NCI-H446 treated with DMSO at 0.1 percent for 48 hours (cell line): Measurements from ENCODE around the gene GBP6.
A peak's percentile ranks its signal among the peaks of the same experiment; 100 is the strongest.
"Not testable (repeated sequence)": the region's sequence is repeated elsewhere in the genome, so short reads cannot be mapped to it uniquely, and the experiment has no call there.

Experiments
- DNase-seq: peaks from one replicate; lab custom pipeline; 2025; lab: John Stamatoyannopoulos, UW

Gene GBP6, protein sequence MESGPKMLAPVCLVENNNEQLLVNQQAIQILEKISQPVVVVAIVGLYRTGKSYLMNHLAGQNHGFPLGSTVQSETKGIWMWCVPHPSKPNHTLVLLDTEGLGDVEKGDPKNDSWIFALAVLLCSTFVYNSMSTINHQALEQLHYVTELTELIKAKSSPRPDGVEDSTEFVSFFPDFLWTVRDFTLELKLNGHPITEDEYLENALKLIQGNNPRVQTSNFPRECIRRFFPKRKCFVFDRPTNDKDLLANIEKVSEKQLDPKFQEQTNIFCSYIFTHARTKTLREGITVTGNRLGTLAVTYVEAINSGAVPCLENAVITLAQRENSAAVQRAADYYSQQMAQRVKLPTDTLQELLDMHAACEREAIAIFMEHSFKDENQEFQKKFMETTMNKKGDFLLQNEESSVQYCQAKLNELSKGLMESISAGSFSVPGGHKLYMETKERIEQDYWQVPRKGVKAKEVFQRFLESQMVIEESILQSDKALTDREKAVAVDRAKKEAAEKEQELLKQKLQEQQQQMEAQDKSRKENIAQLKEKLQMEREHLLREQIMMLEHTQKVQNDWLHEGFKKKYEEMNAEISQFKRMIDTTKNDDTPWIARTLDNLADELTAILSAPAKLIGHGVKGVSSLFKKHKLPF

DNA sequence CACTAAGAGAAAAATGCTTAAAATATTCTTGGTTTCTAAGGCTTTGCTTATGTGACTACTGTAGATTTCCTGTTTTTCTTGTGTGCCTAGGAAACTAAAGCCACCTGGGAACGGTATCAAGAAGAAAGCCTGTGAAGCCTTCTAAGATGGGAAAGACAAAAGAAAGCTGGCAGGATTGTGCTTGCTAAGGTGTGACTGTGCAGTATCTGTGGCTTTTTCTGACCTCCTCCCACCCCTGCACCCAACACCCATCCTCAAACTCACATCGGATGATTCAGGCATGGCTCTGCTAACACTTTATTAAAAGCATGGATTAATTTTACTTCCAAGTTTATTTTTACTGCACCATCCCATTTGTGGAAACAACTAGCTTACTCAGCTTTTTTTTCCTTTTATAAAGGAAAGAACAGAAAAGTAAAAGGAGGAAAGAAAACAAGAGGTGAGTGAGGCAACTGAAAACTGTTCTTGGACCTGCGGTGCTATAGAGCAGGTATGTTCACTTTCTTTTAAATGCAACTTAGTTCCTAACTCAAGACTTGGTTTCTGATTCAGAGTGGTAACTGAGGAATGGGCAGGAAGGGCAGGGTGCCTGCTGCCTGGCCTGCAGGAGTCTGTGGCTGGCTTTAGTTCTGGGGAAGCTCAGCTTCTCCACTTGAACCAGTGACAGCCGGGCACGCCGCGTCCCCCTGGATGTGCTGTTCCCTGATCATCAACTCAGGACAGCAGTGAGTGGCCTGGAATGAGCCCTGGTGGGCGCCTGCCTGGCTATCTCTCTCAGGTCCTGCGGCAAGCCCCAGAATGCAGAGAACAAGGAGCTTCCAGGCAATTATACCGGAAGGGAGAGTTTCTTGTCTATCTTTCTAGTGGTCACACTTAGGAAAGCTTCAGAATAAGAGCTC, at the start of gene GBP6:
TSS of gene GBP6 (plus strand) at position 422 of the 899 bp plus-strand sequence. CDS start 4,493 bp downstream, outside the sequence.
- DNase-seq: no peak

DNA sequence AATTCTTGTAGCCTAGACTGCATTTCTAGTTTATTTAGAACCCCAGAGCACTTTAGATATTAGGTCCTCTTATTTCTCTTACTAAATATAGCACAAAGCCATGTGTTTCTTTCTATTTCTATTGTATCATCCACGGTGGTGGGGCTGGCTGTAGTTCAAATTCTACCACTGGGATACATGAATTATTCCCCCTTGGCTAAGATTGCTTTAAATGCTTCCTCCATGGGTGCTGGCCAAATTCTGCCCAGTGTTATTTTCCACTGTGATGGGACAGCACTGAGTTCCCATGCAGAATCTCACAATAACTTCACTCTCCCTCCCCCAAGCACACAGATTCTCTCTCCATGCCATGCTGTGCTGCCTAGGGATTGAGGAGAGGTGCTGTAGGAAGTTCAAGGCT, 41.5 kb upstream of the GBP6 start:
- no peak for DNase-seq

DNA sequence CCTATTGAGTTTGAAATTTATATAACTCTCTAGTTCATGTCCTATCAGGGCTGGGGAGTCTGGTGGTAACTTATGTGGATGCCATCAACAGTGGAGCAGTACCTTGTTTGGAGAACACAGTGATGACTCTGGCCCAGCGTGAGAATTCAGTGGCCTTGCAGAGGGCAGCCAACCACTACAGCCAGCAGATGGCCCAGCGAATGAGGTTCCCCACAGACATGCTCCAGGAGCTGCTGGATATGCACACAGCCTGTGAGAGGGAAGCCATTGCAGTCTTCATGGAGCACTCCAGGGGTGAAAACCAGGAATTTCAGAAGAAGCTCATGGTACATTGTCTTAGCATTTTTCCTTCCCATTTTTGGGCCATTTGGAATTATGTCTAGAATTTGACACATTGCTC, 32.0 kb upstream of the GBP6 start:
- no peak for DNase-seq

DNA sequence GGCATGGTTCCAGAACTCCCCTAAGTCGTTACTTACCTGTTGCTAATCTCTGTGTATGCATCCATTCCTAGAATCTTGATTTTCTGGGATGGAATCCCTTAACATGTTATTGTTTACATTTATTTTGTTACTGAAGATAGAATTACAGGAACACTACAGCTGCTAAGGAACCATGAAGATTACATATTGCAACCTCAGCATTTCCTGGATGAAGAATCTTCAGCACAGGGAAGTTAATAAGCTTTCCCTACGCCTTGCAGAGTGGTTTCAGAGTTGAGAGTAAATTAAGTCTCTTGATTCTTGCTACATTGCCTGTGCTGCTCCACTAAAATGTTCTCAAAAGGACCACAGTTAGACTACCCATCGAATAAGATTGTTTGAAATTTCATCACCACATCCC, 31.4 kb upstream of the GBP6 start:
- no peak for DNase-seq

DNA sequence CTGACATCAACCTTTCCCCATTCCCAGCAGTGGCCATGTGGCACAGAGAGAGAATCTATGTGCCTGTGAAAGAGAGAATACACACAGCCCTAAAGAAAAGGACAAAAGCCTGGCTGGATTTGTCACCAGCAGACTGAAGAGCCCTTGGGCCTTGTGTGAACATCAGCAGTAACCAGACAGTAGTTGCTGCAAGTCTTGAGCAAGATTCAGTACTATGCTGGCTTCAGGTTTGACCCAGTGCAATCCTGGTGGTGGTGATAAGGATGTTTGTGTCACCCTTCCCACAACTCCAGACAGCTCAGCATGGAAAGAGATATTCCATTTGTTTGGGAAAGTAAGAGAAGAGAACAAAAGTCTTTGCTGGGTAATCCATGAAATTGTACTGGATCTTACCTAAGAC, 28.4 kb upstream of the GBP6 start:
- no peak for DNase-seq

DNA sequence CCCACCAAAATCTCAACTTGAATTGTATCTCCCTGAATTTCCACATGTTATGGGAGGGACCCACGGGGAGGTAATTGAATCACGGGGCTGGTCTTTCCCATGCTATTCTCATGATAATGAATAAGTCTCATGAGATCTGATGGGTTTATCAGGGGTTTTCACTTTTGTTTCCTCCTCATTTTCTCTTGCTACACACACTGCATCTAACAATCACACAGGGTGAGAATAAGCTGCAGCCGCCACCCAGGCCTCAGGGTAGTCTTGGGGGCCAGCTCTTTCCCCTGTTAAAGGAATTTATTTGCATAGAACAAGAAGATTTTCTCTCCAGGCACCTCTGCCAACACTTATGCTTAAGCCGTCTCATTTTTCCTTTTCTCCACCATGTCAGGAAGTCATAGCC, 26.0 kb upstream of the GBP6 start:
- no peak for DNase-seq

DNA sequence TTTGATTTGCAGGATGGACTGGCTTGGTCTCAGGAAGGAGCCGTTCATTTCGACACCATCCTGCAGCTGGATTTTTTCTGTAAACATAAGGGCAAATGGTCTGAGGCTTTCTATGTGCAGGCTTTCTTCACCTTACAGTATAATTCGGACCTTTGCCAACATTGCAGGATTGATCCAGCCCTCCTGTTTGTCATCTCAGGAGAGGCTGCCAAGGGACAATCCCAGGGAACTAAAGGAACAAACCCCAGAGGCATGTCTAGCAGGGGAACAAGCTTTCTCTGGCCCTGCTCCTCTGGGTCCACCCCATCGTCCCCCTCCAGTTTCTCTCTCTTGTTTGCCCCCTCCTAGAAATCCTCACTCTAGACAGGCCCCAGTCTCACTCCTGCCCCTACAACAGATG, 24.8 kb upstream of the GBP6 start:
- DNase-seq: no peak

DNA sequence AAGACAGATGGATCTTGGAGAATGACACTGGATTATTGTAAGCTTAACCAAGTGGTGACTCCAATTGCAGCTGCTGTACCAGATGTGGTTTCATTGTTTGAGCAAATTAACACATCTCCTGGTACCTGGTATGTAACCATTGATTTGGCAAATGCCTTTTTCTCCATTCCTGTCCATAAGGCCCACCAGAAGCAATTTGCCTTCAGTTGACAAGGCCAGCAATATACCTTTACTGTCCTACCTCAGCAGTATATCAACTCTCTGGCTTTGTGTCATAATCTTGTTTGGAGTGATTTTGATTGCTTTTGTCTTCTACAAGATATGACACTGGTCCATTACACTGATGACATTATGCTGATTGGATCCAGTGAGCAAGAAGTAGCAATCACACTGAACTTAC, 18.4 kb upstream of the GBP6 start:
- not testable (repeated sequence) for DNase-seq

DNA sequence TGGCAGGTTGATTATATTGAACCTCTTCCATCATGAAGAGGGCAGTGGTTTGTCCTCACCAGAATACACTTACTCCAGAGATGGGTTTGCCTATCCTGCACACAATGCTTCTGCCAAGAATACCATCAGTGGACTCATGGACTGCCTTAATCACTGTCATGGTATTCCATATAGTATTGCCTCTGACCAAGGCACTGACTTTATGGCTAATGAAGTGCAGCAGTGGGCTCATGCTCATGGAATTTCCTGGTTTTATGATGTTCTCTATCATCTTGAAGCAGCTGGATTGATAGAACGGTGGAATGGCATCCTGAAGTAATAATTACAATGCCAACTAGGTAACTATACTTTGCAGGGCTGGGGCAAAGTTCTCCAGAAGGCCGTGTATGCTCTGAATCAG, 16.6 kb upstream of the GBP6 start:
- no peak for DNase-seq

DNA sequence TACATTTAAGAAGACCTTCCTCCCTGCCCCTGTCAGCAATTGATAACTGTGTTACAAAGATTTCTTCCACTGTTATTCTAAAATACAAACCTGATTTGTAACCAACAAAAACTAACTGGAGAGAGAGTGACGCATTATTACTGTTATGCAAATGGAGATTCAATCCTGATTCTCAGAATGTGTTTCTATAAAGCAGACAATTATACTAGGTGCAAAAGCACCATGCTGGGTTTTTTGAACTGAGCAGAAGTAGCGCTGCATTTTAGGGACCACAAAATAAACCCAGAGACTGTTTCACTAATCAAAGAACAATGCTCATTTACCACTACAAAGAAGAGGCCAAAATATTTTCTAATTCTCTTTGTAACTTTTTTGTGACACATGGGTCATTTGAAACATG, 13.6 kb upstream of the GBP6 start:
- DNase-seq: no peak

DNA sequence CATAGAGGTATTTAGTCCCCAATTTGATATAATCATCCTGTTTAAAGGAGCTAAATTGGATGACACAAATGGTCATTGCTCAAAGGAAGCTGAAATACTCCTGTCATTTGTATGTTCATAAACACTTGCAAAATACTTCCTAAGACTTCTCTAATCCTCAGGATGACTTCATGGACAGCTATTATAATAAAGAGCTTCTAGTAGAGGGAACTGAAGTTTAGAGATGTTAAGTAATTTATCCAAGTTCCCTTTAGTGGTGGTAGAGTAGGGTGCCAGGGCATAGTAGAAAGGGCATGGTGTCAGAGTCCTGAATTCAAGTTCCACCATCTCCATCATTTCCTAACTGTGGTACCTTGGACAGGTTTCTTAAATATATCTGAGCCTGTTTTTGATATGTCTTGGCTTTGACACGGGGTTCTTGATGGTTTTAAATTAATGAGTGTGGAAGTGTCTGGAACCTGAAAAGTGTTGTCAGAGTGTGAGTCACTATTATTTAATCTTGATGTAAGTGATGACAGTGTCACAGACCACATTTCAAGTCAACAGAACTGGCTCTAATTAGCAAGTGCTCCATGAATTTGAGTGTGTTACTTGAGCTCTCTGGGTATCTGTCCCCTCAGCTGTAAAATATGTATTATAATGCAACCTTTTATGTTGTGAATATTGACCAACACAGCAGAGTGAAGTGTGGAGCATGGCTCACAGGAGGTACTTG, 12.1 kb upstream of the GBP6 start:
- no peak for DNase-seq

DNA sequence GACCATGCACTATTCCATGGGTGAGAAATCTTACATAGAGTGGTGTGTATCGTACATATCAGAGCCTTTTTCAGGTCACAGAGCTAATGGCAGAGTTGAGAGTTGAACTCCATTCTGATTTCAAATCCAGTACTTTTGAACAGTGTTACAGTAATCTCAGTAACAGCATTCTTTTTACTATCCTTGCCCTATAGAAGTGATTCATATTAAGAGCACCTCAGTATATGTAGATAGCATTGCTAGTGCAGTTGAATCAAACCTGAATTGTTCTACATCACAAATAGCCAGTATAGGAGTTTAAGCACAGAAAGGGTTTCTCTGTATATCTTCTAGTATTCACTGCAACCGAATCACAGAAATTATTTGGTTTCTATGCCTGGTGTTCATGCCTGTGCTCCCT, 11.4 kb upstream of the GBP6 start:
- DNase-seq: no peak

DNA sequence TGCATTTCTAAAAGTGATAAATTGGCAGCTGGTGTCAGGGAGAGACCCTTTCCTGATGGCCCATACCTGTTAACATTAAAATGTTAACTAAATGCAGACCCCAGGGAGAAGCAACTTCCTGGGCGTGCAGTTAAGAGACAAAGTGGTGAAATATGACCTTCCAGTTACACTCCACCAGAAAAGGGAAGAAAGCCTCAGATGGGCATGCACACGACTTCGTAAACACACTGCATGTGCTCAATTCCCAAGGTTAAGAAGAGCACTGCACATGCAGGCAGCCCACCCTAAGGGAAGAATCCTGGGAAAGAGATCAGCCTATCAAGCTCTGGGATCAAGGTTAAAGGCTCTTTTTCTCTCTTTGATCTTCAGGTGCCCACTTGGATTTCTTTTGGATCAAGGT, 9.7 kb upstream of the GBP6 start:
- no peak for DNase-seq

DNA sequence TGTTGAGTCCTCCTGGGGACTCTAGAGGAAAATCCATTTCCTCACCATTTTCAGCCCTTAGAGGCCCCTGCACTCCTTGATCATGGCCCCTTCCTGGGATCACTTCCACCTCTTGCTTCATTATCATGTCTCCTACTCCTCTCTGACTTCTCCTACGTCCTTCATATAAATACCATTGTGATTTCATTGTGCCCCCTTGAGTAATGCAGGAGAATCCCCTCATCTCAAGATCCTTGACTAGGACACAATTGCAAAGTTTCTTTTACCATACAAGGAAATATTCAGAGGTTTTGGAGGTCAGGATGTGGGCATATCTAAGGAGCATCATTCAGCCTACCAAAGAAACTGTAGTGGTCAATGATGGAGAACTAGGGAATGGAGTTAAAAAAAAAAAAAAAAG, 8.8 kb upstream of the GBP6 start:
- DNase-seq: no peak

DNA sequence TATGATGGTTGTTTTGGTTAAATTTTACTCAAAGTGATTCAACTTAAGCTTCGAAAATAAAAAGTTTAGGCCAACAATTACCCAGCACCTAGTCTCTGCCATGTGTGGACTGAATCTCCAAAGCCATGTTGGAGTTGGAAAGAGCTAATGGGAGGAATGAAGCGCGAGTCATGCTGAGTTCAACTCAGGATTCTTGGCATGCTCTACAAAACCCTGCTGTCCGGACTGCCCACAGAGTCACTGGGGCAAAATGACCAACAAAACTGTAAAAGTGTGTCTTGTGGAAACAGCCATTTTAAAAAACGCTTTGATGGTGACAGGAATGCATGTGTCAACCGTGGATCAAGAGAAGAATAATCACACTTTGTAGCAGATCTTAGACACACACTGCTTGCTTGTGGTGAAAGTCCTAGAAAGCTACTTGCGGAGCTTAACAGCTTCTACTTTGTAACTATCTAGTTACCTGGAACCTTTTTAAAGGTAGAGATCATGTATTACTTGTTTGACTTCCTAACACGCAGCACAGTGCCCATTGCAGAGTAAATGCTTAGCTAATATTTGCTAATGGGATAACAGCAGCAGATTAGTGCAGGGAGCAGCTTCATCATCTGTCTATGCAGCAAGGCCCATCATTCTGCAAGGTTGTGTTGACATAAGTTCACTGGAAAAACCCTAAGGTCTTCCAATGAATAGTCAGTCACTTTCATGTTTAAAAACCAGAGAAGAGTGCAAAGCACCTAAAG, 7.0 kb upstream of the GBP6 start:
- no peak for DNase-seq

DNA sequence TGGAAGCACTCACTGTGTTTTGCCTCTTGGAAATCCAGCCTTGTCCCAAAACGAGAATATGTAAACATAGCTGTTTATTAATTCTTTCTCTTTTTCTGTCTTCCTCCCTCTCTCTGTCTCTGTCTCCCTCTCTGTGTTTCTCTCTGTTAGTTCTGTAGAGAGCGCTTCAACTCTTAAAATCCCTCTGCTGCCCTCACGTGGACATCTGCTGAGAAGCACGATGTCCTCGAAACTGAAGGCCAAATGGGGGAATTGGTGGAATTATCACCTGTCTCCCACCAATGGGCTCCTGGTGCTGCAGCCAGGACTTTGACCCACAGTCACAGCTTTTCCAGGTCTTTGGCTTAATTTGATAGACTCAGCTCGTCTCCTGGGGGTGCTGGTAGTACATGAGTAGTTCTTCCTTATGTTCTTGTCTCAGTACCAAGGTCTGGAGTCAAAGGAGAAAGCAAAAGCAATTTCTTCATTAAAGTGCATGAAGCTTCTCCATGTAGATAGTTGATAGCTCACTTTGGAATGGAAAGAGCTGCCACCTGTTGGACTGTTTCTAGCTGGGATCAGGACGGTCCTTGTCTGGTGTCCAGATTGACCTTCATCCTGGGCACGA, 5.5 kb upstream of the GBP6 start:
- DNase-seq: peak; percentile 56

DNA sequence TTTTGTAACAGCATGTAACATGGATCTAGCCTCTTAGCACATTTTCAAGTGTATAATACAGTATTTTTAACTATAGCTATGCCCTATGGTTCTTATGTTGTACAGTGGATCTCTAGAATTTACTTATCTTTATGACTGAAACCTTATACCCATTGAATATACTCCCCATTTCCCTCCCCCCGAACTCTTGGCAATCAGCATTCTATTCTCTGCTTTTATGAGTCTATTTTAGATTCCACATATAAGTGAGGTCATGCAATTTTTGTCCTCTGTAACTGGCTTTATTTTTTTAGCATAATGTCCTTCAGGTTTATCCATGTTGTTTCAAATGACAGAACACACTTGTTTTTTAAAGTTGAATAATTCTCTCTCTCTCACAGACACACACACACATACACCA, 3.1 kb upstream of the GBP6 start:
- no peak for DNase-seq

DNA sequence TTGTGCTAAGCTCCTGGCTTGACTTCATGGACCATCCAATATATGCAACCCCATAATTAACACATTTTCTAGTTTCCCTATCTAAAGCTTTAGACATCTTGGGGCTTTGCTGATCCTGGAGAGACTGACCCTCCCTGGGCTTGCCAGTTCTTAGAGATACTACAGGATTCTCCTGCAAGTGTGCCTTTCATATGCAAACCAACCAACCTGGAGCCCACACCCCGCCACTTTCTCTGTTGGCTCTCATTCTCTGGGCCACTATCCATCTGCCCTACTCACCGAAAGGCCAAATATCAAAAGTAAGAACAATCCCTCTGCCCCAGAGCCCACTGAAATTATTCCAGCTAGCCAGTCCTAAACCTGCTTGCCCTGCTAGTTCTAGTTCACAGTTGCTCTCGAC, 2.2 kb upstream of the GBP6 start:
- DNase-seq: no peak

DNA sequence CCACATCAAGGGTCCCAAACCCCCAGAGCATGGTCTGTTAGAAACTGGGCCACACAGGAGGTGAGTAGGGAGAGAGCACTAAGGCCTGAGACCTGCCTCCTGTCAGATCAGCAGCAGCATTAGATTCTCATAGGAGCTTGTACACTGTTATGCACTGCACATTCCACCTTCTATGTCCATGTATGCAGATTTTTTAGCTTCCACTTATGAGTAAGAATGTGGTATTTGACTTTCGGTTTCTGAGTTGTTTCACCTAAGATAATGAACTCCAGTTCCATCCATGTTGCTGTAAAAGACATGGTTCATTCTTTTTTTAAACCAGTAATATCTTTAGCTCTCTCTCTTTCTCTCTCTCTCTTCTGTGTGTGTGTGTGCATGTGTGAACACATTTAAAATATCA, 663 bp upstream of the GBP6 start:
- no peak for DNase-seq

DNA sequence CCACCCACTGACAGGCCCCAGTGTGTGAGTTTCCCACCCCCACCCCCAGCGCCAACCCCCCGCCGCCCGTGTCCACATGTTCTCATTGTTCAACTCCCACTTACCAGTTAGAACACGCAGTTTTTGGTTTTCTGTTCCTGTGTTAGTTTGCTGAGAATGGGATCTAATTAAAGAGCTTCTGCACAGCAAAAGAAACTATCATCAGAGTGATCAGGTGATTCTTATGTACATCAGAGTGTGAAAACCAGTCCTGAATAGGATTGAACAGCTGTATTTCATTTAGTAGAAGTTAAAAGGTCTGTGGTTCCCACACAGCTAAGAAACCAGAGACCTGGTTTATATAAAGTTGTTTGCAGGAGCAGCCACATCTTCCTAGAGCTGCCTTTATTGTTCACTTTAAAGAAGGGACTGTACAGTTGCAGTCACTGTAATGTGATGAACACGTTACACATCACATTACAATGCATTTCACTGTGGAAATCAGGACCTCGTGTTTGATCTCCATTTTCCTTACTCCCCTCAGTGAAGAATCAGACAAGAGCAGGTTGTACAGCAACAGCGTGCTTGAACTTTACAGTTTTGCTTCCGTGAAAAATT, 1.2 kb downstream of the GBP6 start:
- no peak for DNase-seq

DNA sequence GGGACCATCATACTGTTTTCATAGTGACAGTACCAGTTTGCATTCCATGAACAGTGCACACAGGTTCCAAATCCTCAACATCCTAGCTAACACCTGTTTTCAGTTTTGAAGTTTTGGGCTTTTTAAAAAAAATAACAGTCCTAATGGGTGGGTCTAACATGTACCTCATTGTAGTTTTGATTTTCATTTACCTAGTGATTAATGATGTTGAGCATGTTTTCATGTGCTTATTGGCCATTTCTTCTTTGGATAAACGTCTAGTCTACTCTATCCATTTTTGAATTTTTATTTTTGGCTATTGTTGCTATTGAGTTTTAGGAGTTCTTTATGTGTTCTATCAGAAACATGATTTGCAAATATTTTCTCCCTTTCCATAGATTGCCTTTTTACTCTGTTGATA, 3.4 kb downstream of the GBP6 start:
- DNase-seq: no peak
